Vagina (tissue), 2 donors: ENCODE measurements around the gene ATG9B.

Experiments used
- POLR2AphosphoS5 ChIP-seq, 2 donors: sonication (generic); formaldehyde crosslinking; IDR thresholded peaks; one replicate each; pipeline ENCODE4 v1.9.0; 2017; ENCODE audit warnings: antibody characterized with exemption in 2 of 2, mild to moderate bottlenecking in 2 of 2, low read depth in 1 of 2; ENCODE audit not compliant: insufficient read depth in 1 of 2
- TF ChIP-seq, protein P1 (sequence below), 3 experiments: fragments of 450-650 bp in 2 of 3; fragments of 200-600 bp in 1 of 3; sonication (generic) in 1 of 3; IDR thresholded peaks; one replicate each; pipeline ENCODE4 v1.5.1; 2017 to 2019; ENCODE audit warnings: antibody characterized with exemption in 3 of 3, mild to moderate bottlenecking in 2 of 3, moderate library complexity in 2 of 3

GRCh38 chr7:150965273-150965830, 58.9 kb downstream of the ATG9B start:
- TF ChIP-seq, protein P1, sequence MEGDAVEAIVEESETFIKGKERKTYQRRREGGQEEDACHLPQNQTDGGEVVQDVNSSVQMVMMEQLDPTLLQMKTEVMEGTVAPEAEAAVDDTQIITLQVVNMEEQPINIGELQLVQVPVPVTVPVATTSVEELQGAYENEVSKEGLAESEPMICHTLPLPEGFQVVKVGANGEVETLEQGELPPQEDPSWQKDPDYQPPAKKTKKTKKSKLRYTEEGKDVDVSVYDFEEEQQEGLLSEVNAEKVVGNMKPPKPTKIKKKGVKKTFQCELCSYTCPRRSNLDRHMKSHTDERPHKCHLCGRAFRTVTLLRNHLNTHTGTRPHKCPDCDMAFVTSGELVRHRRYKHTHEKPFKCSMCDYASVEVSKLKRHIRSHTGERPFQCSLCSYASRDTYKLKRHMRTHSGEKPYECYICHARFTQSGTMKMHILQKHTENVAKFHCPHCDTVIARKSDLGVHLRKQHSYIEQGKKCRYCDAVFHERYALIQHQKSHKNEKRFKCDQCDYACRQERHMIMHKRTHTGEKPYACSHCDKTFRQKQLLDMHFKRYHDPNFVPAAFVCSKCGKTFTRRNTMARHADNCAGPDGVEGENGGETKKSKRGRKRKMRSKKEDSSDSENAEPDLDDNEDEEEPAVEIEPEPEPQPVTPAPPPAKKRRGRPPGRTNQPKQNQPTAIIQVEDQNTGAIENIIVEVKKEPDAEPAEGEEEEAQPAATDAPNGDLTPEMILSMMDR (IDR thresholded peaks at IDR 0.05) = no peak
- no peak for TF ChIP-seq POLR2AphosphoS5 (IDR thresholded peaks at IDR 0.05; ENCODE audit: insufficient read depth in 1 of 2, low read depth in 1 of 2)
